Sigmoid colon (tissue), 7 donors: ENCODE data around the gene FCMR. TPM values are rescaled to one million over a fixed set of nuclear protein-coding genes. Genes with fewer than 3 reads are reported as not detected.

ENCODE experiments used
- DNase-seq: peaks from one replicate; pipeline ENCODE4 v3.0.0-alpha.2; 2019
- H3K27ac ChIP-seq, 4 donors: fragments of 200-600 bp; sonication (generic); one replicate each; pipeline ENCODE4 v1.5.1; 2016 to 2019; ENCODE audit warnings: mild to moderate bottlenecking in 1 of 4
- H3K27me3 ChIP-seq, 3 donors: fragments of 200-600 bp; sonication (generic); one replicate each; pipeline ENCODE4 v1.5.1; 2019; ENCODE audit warnings: mild to moderate bottlenecking in 1 of 3
- H3K36me3 ChIP-seq, 4 donors: fragments of 200-600 bp; sonication (generic); one replicate each; pipeline ENCODE4 v1.5.1; 2016 to 2019
- H3K4me1 ChIP-seq, 4 donors: fragments of 200-600 bp; sonication (generic); one replicate each; pipeline ENCODE4 v1.5.1; 2017 to 2019
- H3K4me3 ChIP-seq, 4 donors: fragments of 200-600 bp; sonication (generic); one replicate each; pipeline ENCODE4 v1.5.1; 2017 to 2019; ENCODE audit warnings: mild to moderate bottlenecking in 2 of 4, moderate library complexity in 1 of 4
- H3K9me3 ChIP-seq, 4 donors: fragments of 200-600 bp in 3 of 4; sonication (generic) in 3 of 4; one replicate each; pipeline versions ENCODE4 v1.5.1 to v1.6.1; 2013 to 2019
- EP300 ChIP-seq, 4 donors: sonication (generic); formaldehyde crosslinking; IDR thresholded peaks; one replicate each; pipeline ENCODE4 v1.6.1; 2017; ENCODE audit warnings: antibody characterized with exemption in 4 of 4
- POLR2A ChIP-seq, 2 donors: fragments of 450-650 bp; IDR thresholded peaks; one replicate each; pipeline ENCODE4 v1.6.1; 2016; ENCODE audit warnings: antibody characterized with exemption in 2 of 2, mild to moderate bottlenecking in 2 of 2, moderate library complexity in 2 of 2
- POLR2AphosphoS5 ChIP-seq, 4 donors: sonication (generic); formaldehyde crosslinking; IDR thresholded peaks; one replicate each; pipeline ENCODE4 v1.6.1; 2017; ENCODE audit warnings: antibody characterized with exemption in 4 of 4
- WGBS, 2 donors: extraction: QIAGEN DNeasy Blood & Tissue Kit; methylation state at CpG; one replicate each; pipeline ENCODE4 v1.1.7; 2013; 5-methylcytosine and 5-hydroxymethylcytosine counted together
- intact Hi-C: fragments of 100-400 bp; cut with DNase I; formaldehyde crosslinking; loops from one replicate; pipeline ENCODE4 v1.15.1; 2023
- polyA plus RNA-seq, 3 donors: library from polyadenylated mRNA; stranded (reverse); fragments of 200-250 nt; gene quantifications; one replicate each; pipeline ENCODE4 v1.2.3, GENCODE V29; 2013
- total RNA-seq, 4 donors: library from RNA; depleted of rRNA; stranded (reverse); fragments of >200 nt; gene quantifications; one replicate each; pipeline ENCODE4 v1.1.0, GENCODE V29; 2016
- TF ChIP-seq, protein P1 (sequence below), 4 experiments: fragments of 450-650 bp in 3 of 4; fragments of 200-600 bp in 1 of 4; IDR thresholded peaks; one replicate each; pipeline ENCODE4 v1.5.1; 2016 to 2019; ENCODE audit warnings: antibody characterized with exemption in 4 of 4, mild to moderate bottlenecking in 3 of 4, moderate library complexity in 2 of 4
- donor health status: healthy with polysubstance abuse.
- donor health status: Bipolar disorder and iron deficiency.
- donor health status: healthy.

The FCMR gene
- total and polyA plus RNA-seq, 7 donors = 0.49 to 111 (median 1.6) TPM; not detected in 1

DNA sequence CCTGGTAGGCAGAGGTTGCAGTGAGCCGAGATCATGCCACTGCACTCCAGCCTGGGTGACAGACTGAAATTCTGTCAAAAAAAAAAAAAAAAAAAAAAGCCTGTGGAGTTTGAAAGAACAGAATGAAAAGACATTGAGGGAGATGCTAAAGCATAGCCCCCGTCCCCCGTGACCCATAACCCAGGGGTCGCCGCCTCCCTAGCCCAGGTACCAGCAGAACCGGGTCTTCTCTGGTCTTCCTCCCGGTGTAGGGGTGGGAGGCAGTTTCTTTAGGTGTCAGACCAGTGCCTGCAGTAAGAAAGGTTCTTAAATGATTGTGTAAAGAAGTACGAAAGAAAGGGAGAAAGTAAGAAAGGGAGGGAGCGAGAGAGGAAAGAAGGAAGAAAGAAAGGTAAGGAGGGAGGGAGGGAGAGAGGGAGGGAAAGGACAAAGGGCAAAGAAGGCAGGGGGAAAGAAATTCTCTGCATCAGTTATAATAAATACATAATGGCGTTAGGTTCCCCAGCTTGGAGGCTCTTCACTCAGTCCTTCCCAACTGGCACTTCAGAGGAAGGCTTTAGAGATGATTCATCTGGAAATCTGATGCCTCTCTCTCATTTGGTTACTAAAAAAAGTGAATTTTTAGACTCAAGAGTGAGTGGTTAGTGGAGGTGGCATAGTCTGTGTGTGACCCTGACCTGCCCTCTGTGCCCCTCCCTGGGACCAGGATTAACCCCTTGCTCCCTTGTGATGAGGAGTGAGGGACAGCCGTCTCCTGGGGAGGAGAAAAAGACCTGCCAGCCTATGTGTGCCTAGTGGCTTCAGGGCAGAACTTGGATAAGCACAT lies 23.4 kb downstream of the FCMR start:
- 75 to 88% methylated on average over 11 of the region's 11 CpGs for WGBS, 2 donors
- no peak overlapping the region for H3K27ac ChIP-seq
- intact Hi-C loops = no loop called here
- no peaks in the 10 kb centered on the region for H3K4me1 ChIP-seq
- TF ChIP-seq POLR2A (IDR thresholded peaks at IDR 0.05) (no peak), POLR2AphosphoS5 (IDR thresholded peaks at IDR 0.05) (no peak), EP300 (IDR thresholded peaks at IDR 0.05) (no peak)
- TF ChIP-seq, protein P1, sequence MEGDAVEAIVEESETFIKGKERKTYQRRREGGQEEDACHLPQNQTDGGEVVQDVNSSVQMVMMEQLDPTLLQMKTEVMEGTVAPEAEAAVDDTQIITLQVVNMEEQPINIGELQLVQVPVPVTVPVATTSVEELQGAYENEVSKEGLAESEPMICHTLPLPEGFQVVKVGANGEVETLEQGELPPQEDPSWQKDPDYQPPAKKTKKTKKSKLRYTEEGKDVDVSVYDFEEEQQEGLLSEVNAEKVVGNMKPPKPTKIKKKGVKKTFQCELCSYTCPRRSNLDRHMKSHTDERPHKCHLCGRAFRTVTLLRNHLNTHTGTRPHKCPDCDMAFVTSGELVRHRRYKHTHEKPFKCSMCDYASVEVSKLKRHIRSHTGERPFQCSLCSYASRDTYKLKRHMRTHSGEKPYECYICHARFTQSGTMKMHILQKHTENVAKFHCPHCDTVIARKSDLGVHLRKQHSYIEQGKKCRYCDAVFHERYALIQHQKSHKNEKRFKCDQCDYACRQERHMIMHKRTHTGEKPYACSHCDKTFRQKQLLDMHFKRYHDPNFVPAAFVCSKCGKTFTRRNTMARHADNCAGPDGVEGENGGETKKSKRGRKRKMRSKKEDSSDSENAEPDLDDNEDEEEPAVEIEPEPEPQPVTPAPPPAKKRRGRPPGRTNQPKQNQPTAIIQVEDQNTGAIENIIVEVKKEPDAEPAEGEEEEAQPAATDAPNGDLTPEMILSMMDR (IDR thresholded peaks at IDR 0.05) = no peak
- no peaks in the 10 kb centered on the region for H3K27me3 ChIP-seq
- H3K36me3 ChIP-seq = no peaks in the 10 kb centered on the region
- no peaks in the 10 kb centered on the region for H3K9me3 ChIP-seq
- no peak overlapping the region for H3K4me3 ChIP-seq
- no peak for DNase-seq

DNA sequence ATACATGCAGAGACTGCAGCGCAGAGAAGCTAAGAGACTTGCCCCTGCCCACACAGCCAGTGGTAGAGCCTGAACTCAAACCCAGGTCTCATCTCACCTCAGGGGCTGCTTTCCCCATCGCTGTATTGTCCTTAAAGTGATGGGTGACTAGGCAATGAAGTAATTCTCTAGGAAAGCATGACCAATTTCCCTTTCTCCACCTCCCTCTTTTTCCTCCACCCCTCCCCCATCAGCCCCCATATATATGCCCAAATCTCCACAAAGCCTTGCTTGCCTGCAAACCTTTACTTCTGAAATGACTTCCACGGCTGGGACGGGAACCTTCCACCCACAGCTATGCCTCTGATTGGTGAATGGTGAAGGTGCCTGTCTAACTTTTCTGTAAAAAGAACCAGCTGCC lies 24.6 kb downstream of the FCMR start, which contains the start of gene IL24:
Gene IL24, plus strand, starts transcription at position 269 of the 400 bp plus-strand sequence. CDS start 390 bp downstream, outside the sequence.
- TF ChIP-seq POLR2A (IDR thresholded peaks at IDR 0.05) (no peak), EP300 (IDR thresholded peaks at IDR 0.05) (no peak), POLR2AphosphoS5 (IDR thresholded peaks at IDR 0.05) (no peak)
- TF ChIP-seq, protein P1 (IDR thresholded peaks at IDR 0.05) = no peak
- DNase-seq = no peak
- Histone ChIP-seq H3K27ac (no peak within 1 kb of the TSS), H3K36me3 (no peaks in the 10 kb centered on the region), H3K27me3 (no peaks in the 10 kb centered on the region), H3K4me3 (no peak within 1 kb of the TSS), H3K4me1 (no peaks in the 10 kb centered on the region), H3K9me3 (no peaks in the 10 kb centered on the region)
- 77 to 88% methylated on average over 4 of the region's 4 CpGs for WGBS, 2 donors
- intact Hi-C loops = no loop called here

DNA sequence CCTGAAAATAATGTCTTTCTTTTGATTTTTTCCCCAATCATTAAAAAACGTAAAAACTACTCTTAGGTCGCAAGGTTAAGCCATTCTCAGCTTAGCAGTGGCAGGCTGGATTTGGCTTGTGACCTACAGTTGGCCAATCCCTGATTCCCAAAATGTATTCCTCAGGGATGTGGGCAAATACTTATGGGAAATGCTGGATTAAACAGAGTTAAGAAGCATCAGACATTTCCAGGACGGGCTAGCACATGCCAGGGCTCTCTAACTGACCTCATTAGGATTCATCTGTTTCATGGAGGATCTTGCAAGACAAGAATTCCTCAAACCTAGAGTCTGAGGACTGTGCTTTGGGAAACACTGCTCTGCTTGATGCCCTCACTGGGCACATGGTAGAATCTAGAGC lies 25.5 kb downstream of the FCMR start:
- no peak overlapping the region for H3K27ac ChIP-seq
- WGBS, 2 donors = 77 to 80% methylated on average over 3 of the region's 3 CpGs

DNA sequence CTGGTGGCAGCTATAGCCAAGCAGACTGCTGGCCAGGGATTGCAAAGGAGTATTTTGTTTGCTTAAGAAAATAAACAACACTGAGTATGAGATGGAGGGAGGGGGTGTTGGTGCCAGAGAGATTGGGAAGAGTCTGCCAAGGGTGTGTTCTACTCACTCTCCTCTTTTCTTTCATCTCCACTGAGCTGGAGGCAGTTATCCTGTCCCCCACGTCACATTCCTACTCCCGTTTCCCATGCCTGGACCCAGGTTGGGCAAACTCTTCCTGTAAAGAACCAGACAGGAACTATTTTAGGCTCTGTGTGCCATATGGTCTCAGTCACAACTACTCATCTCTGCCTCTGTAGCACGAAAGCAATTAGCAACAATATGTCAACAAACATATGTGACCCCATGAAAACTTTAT lies 25.9 kb downstream of the FCMR start:
- Histone ChIP-seq H3K27me3 (no peaks in the 10 kb centered on the region), H3K9me3 (no peaks in the 10 kb centered on the region), H3K4me1 (no peaks in the 10 kb centered on the region), H3K36me3 (no peaks in the 10 kb centered on the region), H3K27ac (no peak overlapping the region), H3K4me3 (no peak overlapping the region)
- no peak for DNase-seq
- intact Hi-C loops = no loop called here
- 11 to 43% methylated on average over 3 of the region's 3 CpGs for WGBS, 2 donors
- TF ChIP-seq, protein P1 (IDR thresholded peaks at IDR 0.05) = no peak
- TF ChIP-seq POLR2A (IDR thresholded peaks at IDR 0.05) = no peak
- no peak for TF ChIP-seq EP300 (IDR thresholded peaks at IDR 0.05)
- no peak for TF ChIP-seq POLR2AphosphoS5 (IDR thresholded peaks at IDR 0.05)

More for the DNA sequence above, 25.5 kb downstream of the FCMR start:
- DNase-seq = no peak
- no peak for TF ChIP-seq POLR2A (IDR thresholded peaks at IDR 0.05)
- TF ChIP-seq POLR2AphosphoS5 (IDR thresholded peaks at IDR 0.05) = no peak
- TF ChIP-seq, protein P1 (IDR thresholded peaks at IDR 0.05) = no peak
- TF ChIP-seq EP300 (IDR thresholded peaks at IDR 0.05) = no peak
- intact Hi-C loops = no loop called here
- Histone ChIP-seq H3K4me3 (no peak overlapping the region), H3K4me1 (no peaks in the 10 kb centered on the region), H3K27me3 (no peaks in the 10 kb centered on the region), H3K9me3 (no peaks in the 10 kb centered on the region), H3K36me3 (no peaks in the 10 kb centered on the region)
